ENCODE measurements around the gene LAMA2.

Gene LAMA2

DNA sequence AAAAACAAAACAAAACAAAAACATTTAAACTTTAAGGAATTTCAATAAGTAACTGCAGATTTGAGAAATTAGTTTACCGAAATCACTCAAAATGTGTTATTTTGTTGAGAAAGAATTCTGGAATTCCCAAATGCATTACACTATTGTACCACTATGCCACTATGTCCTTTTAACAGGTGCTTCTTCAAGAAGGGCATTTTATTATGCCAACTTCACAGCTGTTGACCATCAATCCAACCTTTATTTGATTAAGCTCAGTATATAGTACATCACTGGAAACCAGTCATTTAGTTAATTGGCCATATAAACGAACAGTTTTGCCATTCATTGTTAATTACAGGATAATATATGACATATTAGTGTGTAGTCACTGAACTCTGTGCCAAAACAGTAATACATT is 605.4 kb downstream of the LAMA2 start:
- Histone ChIP-seq H3K27ac (no peak overlapping the region), H3K4me3 (no peak overlapping the region)
- TF ChIP-seq, protein P1, sequence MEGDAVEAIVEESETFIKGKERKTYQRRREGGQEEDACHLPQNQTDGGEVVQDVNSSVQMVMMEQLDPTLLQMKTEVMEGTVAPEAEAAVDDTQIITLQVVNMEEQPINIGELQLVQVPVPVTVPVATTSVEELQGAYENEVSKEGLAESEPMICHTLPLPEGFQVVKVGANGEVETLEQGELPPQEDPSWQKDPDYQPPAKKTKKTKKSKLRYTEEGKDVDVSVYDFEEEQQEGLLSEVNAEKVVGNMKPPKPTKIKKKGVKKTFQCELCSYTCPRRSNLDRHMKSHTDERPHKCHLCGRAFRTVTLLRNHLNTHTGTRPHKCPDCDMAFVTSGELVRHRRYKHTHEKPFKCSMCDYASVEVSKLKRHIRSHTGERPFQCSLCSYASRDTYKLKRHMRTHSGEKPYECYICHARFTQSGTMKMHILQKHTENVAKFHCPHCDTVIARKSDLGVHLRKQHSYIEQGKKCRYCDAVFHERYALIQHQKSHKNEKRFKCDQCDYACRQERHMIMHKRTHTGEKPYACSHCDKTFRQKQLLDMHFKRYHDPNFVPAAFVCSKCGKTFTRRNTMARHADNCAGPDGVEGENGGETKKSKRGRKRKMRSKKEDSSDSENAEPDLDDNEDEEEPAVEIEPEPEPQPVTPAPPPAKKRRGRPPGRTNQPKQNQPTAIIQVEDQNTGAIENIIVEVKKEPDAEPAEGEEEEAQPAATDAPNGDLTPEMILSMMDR (IDR thresholded peaks at IDR 0.05), result no peak
- no peak for DNase-seq (ENCODE audit: low spot score)

DNA sequence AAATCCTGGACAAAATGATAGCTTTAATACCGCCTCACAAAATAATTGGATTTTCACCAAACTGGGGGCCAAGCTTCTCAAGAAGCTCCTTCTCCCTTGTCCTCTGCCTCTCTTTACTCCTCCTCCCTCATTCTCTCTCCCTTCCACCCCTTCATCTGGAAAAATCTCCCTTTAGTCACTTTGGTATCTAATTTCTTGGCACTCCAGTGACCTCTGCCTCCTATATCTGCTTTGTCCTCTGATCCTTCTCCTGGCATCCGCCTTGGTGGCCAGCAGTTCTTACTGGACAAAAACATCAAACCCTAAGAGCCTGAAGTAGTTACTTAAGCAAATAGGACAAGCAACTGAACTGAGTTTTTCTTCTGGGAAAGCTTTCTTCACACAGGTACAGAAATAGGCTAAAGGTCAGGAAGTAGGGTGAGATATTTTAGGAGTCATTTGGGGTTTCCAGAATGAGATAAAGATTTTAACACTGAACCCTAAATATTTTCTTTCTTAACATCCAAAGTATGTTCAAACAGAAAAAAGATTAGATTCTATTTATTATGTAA is 606.4 kb downstream of the LAMA2 start:
- no peak for DNase-seq (ENCODE audit: low spot score)
- Histone ChIP-seq H3K27ac (peak overlapping the region in 1 of 2 donors; percentile 30), H3K4me3 (no peak overlapping the region)
- TF ChIP-seq, protein P1 (IDR thresholded peaks at IDR 0.05), result no peak

DNA sequence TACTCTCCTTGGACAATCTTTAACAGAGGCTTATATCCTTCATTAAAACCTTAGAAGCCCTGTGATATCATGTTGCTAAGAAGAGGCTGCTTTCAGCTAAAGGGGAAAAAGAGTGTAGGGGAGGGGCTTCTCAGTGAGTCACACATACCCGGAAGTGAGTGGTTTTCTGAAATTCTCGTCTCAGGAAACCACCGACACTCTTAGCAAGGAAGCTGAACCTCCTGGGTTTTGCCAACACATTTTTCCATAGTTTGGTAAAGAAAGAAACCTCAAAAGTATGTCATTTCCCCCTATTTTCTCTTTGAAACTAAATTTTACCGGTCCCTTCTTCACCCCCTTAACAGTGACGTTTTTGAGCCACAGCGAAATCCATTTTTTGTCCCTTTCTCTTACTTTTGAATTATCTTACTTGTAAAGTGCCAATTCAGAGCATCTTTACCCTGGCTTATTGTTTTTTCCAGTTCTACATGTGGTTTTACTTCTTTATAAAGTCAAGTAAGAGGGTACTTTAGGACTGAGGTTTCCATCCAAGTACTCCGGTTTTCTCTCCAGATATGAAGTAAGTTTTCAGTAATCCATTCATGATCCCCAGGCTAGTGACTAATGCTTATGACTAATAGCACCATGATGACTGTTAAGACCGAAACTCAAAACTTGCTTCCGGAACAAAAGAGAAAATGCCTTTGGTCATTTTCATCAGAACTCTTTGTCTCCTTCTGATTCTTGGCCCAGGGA is 607.8 kb downstream of the LAMA2 start:
- no peak for DNase-seq (ENCODE audit: low spot score)
- peak overlapping the region; percentile 77 to 89 for H3K27ac ChIP-seq
- TF ChIP-seq, protein P1 (IDR thresholded peaks at IDR 0.05), result no peak
- H3K4me3 ChIP-seq, result peak overlapping the region; percentile 51

DNA sequence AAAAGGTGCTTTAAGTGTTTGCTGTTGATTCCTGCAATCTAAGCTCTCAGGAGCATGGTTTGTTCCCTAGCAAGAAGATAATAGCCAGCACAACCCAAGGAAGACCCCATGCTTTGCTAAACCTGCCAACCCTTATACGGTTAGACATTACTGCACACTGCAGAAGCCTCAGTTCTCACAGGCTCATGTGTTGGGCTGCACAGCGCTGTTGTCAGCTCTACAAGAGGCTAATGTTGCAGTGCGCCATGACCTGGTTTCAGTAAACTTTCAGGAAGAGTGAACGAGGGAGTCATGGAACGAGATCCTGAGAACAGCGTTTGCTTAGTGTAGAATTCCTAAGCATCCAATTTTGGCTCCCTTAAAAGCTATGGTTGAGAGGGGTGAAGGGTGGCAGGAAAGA is 608.5 kb downstream of the LAMA2 start:
- peak overlapping the region; percentile 77 to 89 for H3K27ac ChIP-seq
- TF ChIP-seq, protein P1 (IDR thresholded peaks at IDR 0.05), result no peak
- no peak overlapping the region for H3K4me3 ChIP-seq
- no peak for DNase-seq (ENCODE audit: low spot score)

DNA sequence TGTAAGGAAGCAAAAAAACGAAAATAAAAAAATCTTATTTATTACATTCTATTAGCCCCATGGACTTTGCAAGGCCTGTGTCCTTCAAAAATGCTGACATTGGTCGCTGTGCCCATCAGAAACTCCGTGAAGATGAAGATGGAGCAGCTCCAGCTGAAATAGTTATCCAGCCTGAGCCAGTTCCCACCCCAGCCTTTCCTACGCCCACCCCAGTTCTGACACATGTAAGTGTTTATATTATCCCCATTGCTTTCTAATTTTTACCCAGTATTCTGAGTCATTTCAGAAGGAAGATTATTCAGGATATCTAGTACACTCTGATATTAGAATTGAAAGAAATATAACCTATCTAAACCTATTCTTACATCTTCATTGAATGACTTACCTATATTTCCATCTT is 609.3 kb downstream of the LAMA2 start:
- DNase-seq (ENCODE audit: low spot score), result no peak
- H3K4me3 ChIP-seq, result no peak overlapping the region
- TF ChIP-seq, protein P1 (IDR thresholded peaks at IDR 0.05), result no peak
- H3K27ac ChIP-seq, result peak overlapping the region in 1 of 2 donors; percentile 9

DNA sequence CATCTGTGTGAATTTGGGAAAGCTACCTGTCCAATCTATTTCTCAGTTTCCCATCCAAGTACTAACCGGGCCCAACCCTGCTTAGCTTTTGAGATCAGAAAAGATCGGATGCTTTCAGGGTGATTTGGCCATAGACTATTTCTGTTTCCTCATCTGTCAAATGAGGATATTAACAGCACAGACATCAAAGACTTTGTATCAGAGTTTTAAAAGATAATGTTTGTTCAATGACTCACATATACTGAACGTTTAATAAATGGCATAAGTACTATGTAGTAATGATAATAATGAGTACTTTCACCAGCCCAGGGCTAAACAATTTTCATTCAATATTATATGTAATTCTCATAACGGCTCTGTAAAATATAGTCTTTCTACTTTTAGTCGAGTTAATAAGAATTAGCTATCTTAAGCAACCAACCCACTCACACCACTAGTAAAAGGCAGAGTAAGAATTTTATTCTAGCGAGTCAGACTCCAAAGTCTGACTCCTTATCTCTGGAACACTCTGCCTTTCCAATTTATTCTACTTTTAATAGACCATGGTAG is 610.5 kb downstream of the LAMA2 start:
- Histone ChIP-seq H3K4me3 (no peak overlapping the region), H3K27ac (peak overlapping the region; percentile 31 to 46)
- TF ChIP-seq, protein P1 (IDR thresholded peaks at IDR 0.05), result no peak
- DNase-seq (ENCODE audit: low spot score), result no peak

DNA sequence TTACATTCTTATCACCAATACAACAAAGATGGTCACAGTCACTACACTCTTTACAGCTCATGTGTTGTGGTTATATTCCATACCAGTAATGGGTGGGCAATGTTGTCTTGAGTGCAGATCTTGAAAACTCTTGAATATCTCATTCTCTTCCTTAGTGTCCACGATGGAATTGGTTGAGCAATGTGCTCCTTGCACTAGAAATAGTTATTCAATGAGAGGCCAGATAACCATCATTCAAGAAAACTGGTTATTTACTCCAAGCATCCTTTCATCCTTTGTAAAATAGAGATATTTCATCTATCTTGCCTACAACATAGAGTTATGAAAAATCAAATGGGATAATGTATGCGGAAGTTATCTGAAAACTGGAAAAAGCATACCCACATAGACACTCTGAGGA is 611.2 kb downstream of the LAMA2 start:
- Histone ChIP-seq H3K27ac (peak overlapping the region in 1 of 2 donors; percentile 35), H3K4me3 (no peak overlapping the region)
- DNase-seq (ENCODE audit: low spot score), result no peak
- TF ChIP-seq, protein P1 (IDR thresholded peaks at IDR 0.05), result no peak

Data from coronary artery (tissue), 2 donors.